B cell (primary cell): ENCODE results near the gene SMCO1.

Experiments used
- EZH2 ChIP-seq: IDR thresholded peaks from 2 replicates; pipeline ENCODE4 v1.6.1; 2012; ENCODE audit warnings: borderline replicate concordance, low read depth, mild to moderate bottlenecking, moderate library complexity, low read length; ENCODE audit not compliant: insufficient read depth, poor library complexity, severe bottlenecking
- TF ChIP-seq, protein P1 (sequence below): fragments of 200-600 bp; IDR thresholded peaks from one replicate; pipeline ENCODE4 v1.8.0; 2022; ENCODE audit warnings: antibody characterized with exemption, mild to moderate bottlenecking

DNA sequence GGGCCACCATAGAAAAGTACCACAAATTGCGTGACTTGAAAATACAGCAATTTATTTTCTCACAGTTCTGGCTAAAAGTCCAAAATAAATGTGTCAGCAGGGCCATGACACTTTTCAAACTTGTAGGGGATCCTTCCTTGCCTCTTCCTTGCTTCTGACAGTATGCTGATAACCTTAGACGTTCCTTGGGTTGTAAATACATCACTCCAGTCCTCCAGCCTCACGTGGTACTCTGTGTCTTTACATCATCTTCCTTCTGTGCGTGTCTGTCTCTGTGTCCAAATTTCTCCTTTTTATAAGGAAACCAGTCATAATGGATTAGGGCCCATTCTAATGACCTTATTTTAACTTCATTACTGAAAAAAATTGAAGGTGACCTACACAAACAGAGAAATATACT is 19.0 kb downstream of the SMCO1 start:
- TF ChIP-seq, protein P1, sequence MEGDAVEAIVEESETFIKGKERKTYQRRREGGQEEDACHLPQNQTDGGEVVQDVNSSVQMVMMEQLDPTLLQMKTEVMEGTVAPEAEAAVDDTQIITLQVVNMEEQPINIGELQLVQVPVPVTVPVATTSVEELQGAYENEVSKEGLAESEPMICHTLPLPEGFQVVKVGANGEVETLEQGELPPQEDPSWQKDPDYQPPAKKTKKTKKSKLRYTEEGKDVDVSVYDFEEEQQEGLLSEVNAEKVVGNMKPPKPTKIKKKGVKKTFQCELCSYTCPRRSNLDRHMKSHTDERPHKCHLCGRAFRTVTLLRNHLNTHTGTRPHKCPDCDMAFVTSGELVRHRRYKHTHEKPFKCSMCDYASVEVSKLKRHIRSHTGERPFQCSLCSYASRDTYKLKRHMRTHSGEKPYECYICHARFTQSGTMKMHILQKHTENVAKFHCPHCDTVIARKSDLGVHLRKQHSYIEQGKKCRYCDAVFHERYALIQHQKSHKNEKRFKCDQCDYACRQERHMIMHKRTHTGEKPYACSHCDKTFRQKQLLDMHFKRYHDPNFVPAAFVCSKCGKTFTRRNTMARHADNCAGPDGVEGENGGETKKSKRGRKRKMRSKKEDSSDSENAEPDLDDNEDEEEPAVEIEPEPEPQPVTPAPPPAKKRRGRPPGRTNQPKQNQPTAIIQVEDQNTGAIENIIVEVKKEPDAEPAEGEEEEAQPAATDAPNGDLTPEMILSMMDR, result no peak
- no peak for TF ChIP-seq EZH2
